GM23338 (cell line): ENCODE results near the gene TCF7L1. TPM values are rescaled to one million over a fixed set of nuclear protein-coding genes. Genes with fewer than 3 reads are reported as not detected.
A peak's percentile ranks its signal among the peaks of the same experiment; 100 is the strongest.

ENCODE experiments used
- ATAC-seq: fragments of 200-7000 bp; cut with Tn5 transposase; 3 replicates; pipeline ENCODE4 v1.9.1; 2020
- DNase-seq: peaks from one replicate; pipeline ENCODE4 v3.0.0-alpha.2; 2015; ENCODE audit warnings: low spot score
- H2AFZ ChIP-seq: fragments of 200-600 bp; sonication (generic); 2 replicates; pipeline ENCODE4 v1.8.0; 2016; ENCODE audit warnings: antibody characterized with exemption, mild to moderate bottlenecking, moderate library complexity
- H3F3A ChIP-seq: fragments of 200-600 bp; sonication (generic); replicated peaks from 2 replicates; pipeline ENCODE4 v1.8.0; 2017; ENCODE audit warnings: antibody characterized with exemption, mixed run types, low read depth
- H3K27ac ChIP-seq: fragments of 200-600 bp; sonication (generic); 2 replicates; pipeline ENCODE4 v1.6.1; 2016; ENCODE audit warnings: low read depth
- H3K27me3 ChIP-seq: fragments of 200-600 bp; sonication (generic); 2 replicates; pipeline ENCODE4 v1.8.0; 2016; ENCODE audit warnings: mild to moderate bottlenecking, mixed run types, moderate library complexity; ENCODE audit not compliant: insufficient read depth
- H3K36me3 ChIP-seq: fragments of 200-600 bp; sonication (generic); 2 replicates; pipeline ENCODE4 v1.8.0; 2016; ENCODE audit warnings: mild to moderate bottlenecking; ENCODE audit not compliant: insufficient read depth
- H3K4me1 ChIP-seq: fragments of 200-600 bp; sonication (generic); 2 replicates; pipeline ENCODE4 v1.8.0; 2016; ENCODE audit warnings: mild to moderate bottlenecking, moderate library complexity; ENCODE audit not compliant: insufficient read depth
- H3K4me2 ChIP-seq: fragments of 200-600 bp; sonication (generic); 2 replicates; pipeline ENCODE4 v1.7.1; 2017; ENCODE audit warnings: mixed run types
- H3K4me3 ChIP-seq: fragments of 200-600 bp; sonication (generic); 2 replicates; pipeline ENCODE4 v1.6.1; 2016; ENCODE audit warnings: mixed run types
- H3K79me2 ChIP-seq: fragments of 200-600 bp; sonication (generic); replicated peaks from 2 replicates; pipeline ENCODE4 v1.8.0; 2017; ENCODE audit warnings: mild to moderate bottlenecking; ENCODE audit not compliant: insufficient read depth
- H3K9me2 ChIP-seq: fragments of 200-600 bp; sonication (generic); 2 replicates; pipeline ENCODE4 v1.8.0; 2017; ENCODE audit not compliant: insufficient read depth
- H4K20me1 ChIP-seq: fragments of 200-600 bp; sonication (generic); replicated peaks from 2 replicates; pipeline ENCODE4 v1.8.0; 2017; ENCODE audit warnings: mild to moderate bottlenecking; ENCODE audit not compliant: insufficient read depth
- H3K27ac Mint-ChIP-seq: 2 replicates; pipeline ENCODE4 v1.8.0; 2020; ENCODE audit warnings: inconsistent platforms, mild to moderate bottlenecking, moderate library complexity, mixed read lengths
- H3K27me3 Mint-ChIP-seq: 3 replicates; pipeline ENCODE4 v1.8.0; 2022; ENCODE audit warnings: low read depth, mild to moderate bottlenecking, moderate library complexity, mixed read lengths, inconsistent platforms; ENCODE audit not compliant: insufficient read depth, poor library complexity
- H3K36me3 Mint-ChIP-seq: 3 replicates; pipeline ENCODE4 v1.8.0; 2021; ENCODE audit warnings: low read depth, mild to moderate bottlenecking, inconsistent platforms, moderate library complexity, mixed read lengths
- H3K4me1 Mint-ChIP-seq: 3 replicates; pipeline ENCODE4 v1.8.0; 2020; ENCODE audit warnings: mild to moderate bottlenecking, inconsistent platforms, mixed read lengths
- H3K4me3 Mint-ChIP-seq: 3 replicates; pipeline ENCODE4 v1.8.0; 2021; ENCODE audit warnings: moderate library complexity, mild to moderate bottlenecking, inconsistent platforms, mixed read lengths
- H3K9me3 Mint-ChIP-seq: 3 replicates; pipeline ENCODE4 v1.8.0; 2020; ENCODE audit warnings: moderate library complexity, mild to moderate bottlenecking, inconsistent platforms, mixed read lengths
- CREB1 ChIP-seq: fragments of 250-450 bp; sonication (Bioruptor Pico); IDR thresholded peaks from 2 replicates; pipeline ENCODE4 v1.5.0; 2020; ENCODE audit warnings: low read depth, mild to moderate bottlenecking, moderate library complexity
- CTCF ChIP-seq, 2 experiments: fragments of 200-600 bp in 1 of 2; sonication (generic) in 1 of 2; conservative IDR thresholded peaks; 2 replicates each; pipeline versions ENCODE4 v1.5.1 to v1.6.1; 2016 to 2017; ENCODE audit warnings: antibody characterized with exemption in 2 of 2, low read depth in 2 of 2, mild to moderate bottlenecking in 2 of 2, moderate library complexity in 1 of 2
- ETS1 ChIP-seq: IDR thresholded peaks from 2 replicates; pipeline ENCODE4 v1.6.1; 2016; ENCODE audit warnings: antibody characterized with exemption
- EZH2 ChIP-seq: fragments of 200-600 bp; sonication (generic); IDR thresholded peaks from one replicate; pipeline ENCODE4 v1.8.0; 2017; ENCODE audit warnings: antibody characterized with exemption, mild to moderate bottlenecking, low read depth; ENCODE audit not compliant: unreplicated experiment
- EZH2phosphoT487 ChIP-seq: fragments of 200-600 bp; sonication (generic); IDR thresholded peaks from one replicate; pipeline ENCODE4 v1.8.1; 2018; ENCODE audit warnings: antibody characterized with exemption; ENCODE audit not compliant: unreplicated experiment
- JUNB ChIP-seq: IDR thresholded peaks from one replicate; pipeline ENCODE4 v1.6.1; 2016; ENCODE audit warnings: antibody characterized with exemption; ENCODE audit not compliant: unreplicated experiment
- POLR2AphosphoS5 ChIP-seq: IDR thresholded peaks from 2 replicates; pipeline ENCODE4 v1.6.1; 2016; ENCODE audit warnings: antibody characterized with exemption, low read depth
- STAT1 ChIP-seq: IDR thresholded peaks from one replicate; pipeline ENCODE4 v1.6.1; 2016; ENCODE audit warnings: antibody characterized with exemption; ENCODE audit not compliant: unreplicated experiment
- ZNF114 ChIP-seq: fragments of 250-450 bp; sonication (Bioruptor Pico); IDR thresholded peaks from 2 replicates; pipeline ENCODE4 v1.5.0; 2020; ENCODE audit warnings: mild to moderate bottlenecking, moderate library complexity
- ZNF331 ChIP-seq: fragments of 250-450 bp; sonication (Bioruptor Pico); IDR thresholded peaks from 2 replicates; pipeline ENCODE4 v1.5.0; 2020; ENCODE audit warnings: low read depth, mild to moderate bottlenecking, moderate library complexity
- ZNF462 ChIP-seq: fragments of 250-450 bp; sonication (Bioruptor Pico); IDR thresholded peaks from 2 replicates; pipeline ENCODE4 v1.5.0; 2020; ENCODE audit warnings: mild to moderate bottlenecking, moderate library complexity
- polyA plus RNA-seq: library from polyadenylated mRNA; unstranded; fragments of >200 nt; fragmentation: Nextera tagmentation; extraction: Ambion mirVana; gene quantifications from 2 replicates; pipeline ENCODE4 v1.2.1, GENCODE V29; 2016
- total RNA-seq: library from RNA; depleted of rRNA; stranded (reverse); fragments of >200 nt; shearing (Covaris generic); gene quantifications from 2 replicates; pipeline ENCODE4 v1.2.3, GENCODE V29; 2014

Gene TCF7L1
- total and polyA plus RNA-seq, 2 experiments from 2014 or later: 47.3 to 101 TPM

GRCh38 chr2:85164145-85164569 lies 31.0 kb downstream of the TCF7L1 start:
- Mint-ChIP-seq H3K27me3 (peaks cover 22% of the 10 kb centered on the region), H3K36me3 (peaks cover 14% of the 10 kb centered on the region), H3K9me3 (no peaks in the 10 kb centered on the region), H3K4me1 (peaks cover 83% of the 10 kb centered on the region), H3K27ac (no peak overlapping the region; the same call in 1 of the 2 replicates), H3K4me3 (peak overlapping the region; percentile 12; the same call in 1 of the 3 replicates)
- Histone ChIP-seq H3K27me3 (no peaks in the 10 kb centered on the region), H4K20me1 (peaks cover 94% of the 10 kb centered on the region), H3K79me2 (peaks cover 100% of the 10 kb centered on the region), H3K9me2 (no peaks in the 10 kb centered on the region), H2AFZ (no peak overlapping the region), H3K4me3 (no peak overlapping the region), H3K4me1 (peaks cover 69% of the 10 kb centered on the region), H3F3A (peaks cover 10% of the 10 kb centered on the region; the same call in 1 of the 2 replicates), H3K4me2 (peak overlapping the region; percentile 69), H3K36me3 (no peaks in the 10 kb centered on the region), H3K27ac (no peak overlapping the region)
- TF ChIP-seq JUNB: no peak
- TF ChIP-seq CTCF (conservative IDR thresholded peaks at IDR 0.05; ENCODE audit: low read depth in 2 of 2): 0 out of 4 replicates have a peak, but pooled peaks of 1 of the 2 experiments have one; percentile 9
- TF ChIP-seq ETS1: no peak
- no peak for TF ChIP-seq ZNF331 (CRISPR knock-in tag)
- DNase-seq (no peak), ATAC-seq (no peak; the same call in 2 of the 3 replicates)

GRCh38 chr2:85165088-85165690 lies 32.0 kb downstream of the TCF7L1 start:
- peak overlapping the region; percentile 82 for H3K27ac Mint-ChIP-seq
- Histone ChIP-seq H3K79me2 (peaks cover 100% of the 10 kb centered on the region), H3F3A (peaks cover 5% of the 10 kb centered on the region; the same call in 1 of the 2 replicates), H4K20me1 (peaks cover 94% of the 10 kb centered on the region), H3K36me3 (no peaks in the 10 kb centered on the region), H3K4me1 (peaks cover 68% of the 10 kb centered on the region), H2AFZ (no peak overlapping the region), H3K4me2 (no peak overlapping the region), H3K4me3 (no peak overlapping the region), H3K9me2 (no peaks in the 10 kb centered on the region), H3K27ac (peak overlapping the region; percentile 74; the same call in 1 of the 2 replicates), H3K27me3 (no peaks in the 10 kb centered on the region)
- H3K4me3 Mint-ChIP-seq: no peak overlapping the region
- DNase-seq: no peak
- peaks cover 16% of the 10 kb centered on the region for H3K27me3 Mint-ChIP-seq
- peaks cover 81% of the 10 kb centered on the region for H3K4me1 Mint-ChIP-seq
- no peaks in the 10 kb centered on the region for H3K9me3 Mint-ChIP-seq
- peaks cover 11% of the 10 kb centered on the region for H3K36me3 Mint-ChIP-seq
- ATAC-seq: no peak
- TF ChIP-seq ETS1 (no peak), EZH2phosphoT487 (no peak), POLR2AphosphoS5 (0 out of 2 replicates have a peak, but pooled peaks have one; percentile 11), ZNF114 (CRISPR knock-in tag) (no peak), STAT1 (no peak), EZH2 (no peak), CREB1 (CRISPR knock-in tag) (no peak), ZNF331 (CRISPR knock-in tag) (no peak), ZNF462 (no peak)
